ENCODE measurements around the gene ZIC1.

ZIC1 gene

GRCh38 chr3:147409143-147410115 lies at the start of gene ZIC1:
Gene ZIC1 (plus strand): TSS chr3:147409365. CDS start chr3:147410113, 748 bp downstream.
- Histone ChIP-seq H3K9me3 (ENCODE audit: insufficient read depth, low read depth, low read length) (no peaks in the 10 kb centered on the region; the same call in 1 of the 2 replicates), H3K9ac (ENCODE audit: low read depth, low read length) (peak within 1 kb of the TSS; percentile 46; the same call in 1 of the 2 replicates), H3K4me1 (ENCODE audit: insufficient read depth, low read length) (peaks cover 27% of the 10 kb centered on the region; the same call in 1 of the 2 replicates), H3K36me3 (ENCODE audit: insufficient read depth, low read depth, low read length) (no peaks in the 10 kb centered on the region), H3K27ac (ENCODE audit: low read length) (no peak within 1 kb of the TSS), H3K27me3 (ENCODE audit: insufficient read depth, low read length) (peaks cover 100% of the 10 kb centered on the region), H3K4me3 (ENCODE audit: low read length) (peak within 1 kb of the TSS; percentile 64)

- Histone ChIP-seq H3K9me3 (ENCODE audit: insufficient read depth, low read depth, low read length) (no peaks in the 10 kb centered on the region), H3K27ac (ENCODE audit: low read length) (no peak overlapping the region), H3K9ac (ENCODE audit: low read depth, low read length) (no peak overlapping the region), H3K27me3 (ENCODE audit: insufficient read depth, low read length) (peaks cover 100% of the 10 kb centered on the region), H3K36me3 (ENCODE audit: insufficient read depth, low read depth, low read length) (no peaks in the 10 kb centered on the region), H3K4me3 (ENCODE audit: low read length) (0 out of 2 replicates have a peak overlapping the region, but pooled peaks have one; percentile 31), H3K4me1 (ENCODE audit: insufficient read depth, low read length) (peaks cover 29% of the 10 kb centered on the region)
Measured at GRCh38 chr3:147360051-147360439, 49.1 kb upstream of the ZIC1 start.

GRCh38 chr3:147360646-147361453 lies 48.3 kb upstream of the ZIC1 start:
- H3K36me3 ChIP-seq (ENCODE audit: insufficient read depth, low read depth, low read length), result no peaks in the 10 kb centered on the region
- no peak overlapping the region for H3K27ac ChIP-seq (ENCODE audit: low read length)
- peak overlapping the region; percentile 44; the same call in 1 of the 2 replicates for H3K4me3 ChIP-seq (ENCODE audit: low read length)
- no peaks in the 10 kb centered on the region for H3K9me3 ChIP-seq (ENCODE audit: insufficient read depth, low read depth, low read length)
- no peak overlapping the region for H3K9ac ChIP-seq (ENCODE audit: low read depth, low read length)
- H3K4me1 ChIP-seq (ENCODE audit: insufficient read depth, low read length), result peaks cover 28% of the 10 kb centered on the region
- peaks cover 100% of the 10 kb centered on the region for H3K27me3 ChIP-seq (ENCODE audit: insufficient read depth, low read length)

GRCh38 chr3:147361454-147362420 lies 47.4 kb upstream of the ZIC1 start:
- H3K36me3 ChIP-seq (ENCODE audit: insufficient read depth, low read depth, low read length), result no peaks in the 10 kb centered on the region
- peaks cover 19% of the 10 kb centered on the region for H3K4me1 ChIP-seq (ENCODE audit: insufficient read depth, low read length)
- no peak overlapping the region for H3K27ac ChIP-seq (ENCODE audit: low read length)
- peaks cover 100% of the 10 kb centered on the region for H3K27me3 ChIP-seq (ENCODE audit: insufficient read depth, low read length)
- H3K9ac ChIP-seq (ENCODE audit: low read depth, low read length), result no peak overlapping the region
- H3K4me3 ChIP-seq (ENCODE audit: low read length), result peak overlapping the region; percentile 44; the same call in 1 of the 2 replicates
- no peaks in the 10 kb centered on the region for H3K9me3 ChIP-seq (ENCODE audit: insufficient read depth, low read depth, low read length)

GRCh38 chr3:147364771-147365170 lies 44.4 kb upstream of the ZIC1 start:
- Histone ChIP-seq H3K9me3 (ENCODE audit: insufficient read depth, low read depth, low read length) (no peaks in the 10 kb centered on the region), H3K27me3 (ENCODE audit: insufficient read depth, low read length) (peaks cover 100% of the 10 kb centered on the region), H3K36me3 (ENCODE audit: insufficient read depth, low read depth, low read length) (no peaks in the 10 kb centered on the region), H3K27ac (ENCODE audit: low read length) (no peak overlapping the region), H3K9ac (ENCODE audit: low read depth, low read length) (no peak overlapping the region), H3K4me3 (ENCODE audit: low read length) (no peak overlapping the region), H3K4me1 (ENCODE audit: insufficient read depth, low read length) (peaks cover 16% of the 10 kb centered on the region; the same call in 1 of the 2 replicates)

- Histone ChIP-seq H3K4me1 (ENCODE audit: insufficient read depth, low read length) (peaks cover 13% of the 10 kb centered on the region; the same call in 1 of the 2 replicates), H3K9me3 (ENCODE audit: insufficient read depth, low read depth, low read length) (no peaks in the 10 kb centered on the region), H3K27me3 (ENCODE audit: insufficient read depth, low read length) (peaks cover 100% of the 10 kb centered on the region), H3K9ac (ENCODE audit: low read depth, low read length) (no peak overlapping the region), H3K36me3 (ENCODE audit: insufficient read depth, low read depth, low read length) (no peaks in the 10 kb centered on the region), H3K27ac (ENCODE audit: low read length) (no peak overlapping the region), H3K4me3 (ENCODE audit: low read length) (no peak overlapping the region)
Measured at GRCh38 chr3:147365196-147366115, 43.7 kb upstream of the ZIC1 start.

- H3K4me3 ChIP-seq (ENCODE audit: low read length), result no peak overlapping the region
- H3K36me3 ChIP-seq (ENCODE audit: insufficient read depth, low read depth, low read length), result no peaks in the 10 kb centered on the region
- H3K9me3 ChIP-seq (ENCODE audit: insufficient read depth, low read depth, low read length), result no peaks in the 10 kb centered on the region; the same call in 1 of the 2 replicates
- H3K9ac ChIP-seq (ENCODE audit: low read depth, low read length), result no peak overlapping the region
- H3K27ac ChIP-seq (ENCODE audit: low read length), result no peak overlapping the region
- H3K4me1 ChIP-seq (ENCODE audit: insufficient read depth, low read length), result peaks cover 12% of the 10 kb centered on the region; the same call in 1 of the 2 replicates
- peaks cover 100% of the 10 kb centered on the region for H3K27me3 ChIP-seq (ENCODE audit: insufficient read depth, low read length)
Measured at GRCh38 chr3:147367676-147368075, 41.5 kb upstream of the ZIC1 start.

GRCh38 chr3:147368151-147368550 lies 41.0 kb upstream of the ZIC1 start:
- no peak overlapping the region for H3K9ac ChIP-seq (ENCODE audit: low read depth, low read length)
- no peak overlapping the region for H3K4me3 ChIP-seq (ENCODE audit: low read length)
- peaks cover 12% of the 10 kb centered on the region; the same call in 1 of the 2 replicates for H3K4me1 ChIP-seq (ENCODE audit: insufficient read depth, low read length)
- no peaks in the 10 kb centered on the region; the same call in 1 of the 2 replicates for H3K9me3 ChIP-seq (ENCODE audit: insufficient read depth, low read depth, low read length)
- no peaks in the 10 kb centered on the region for H3K36me3 ChIP-seq (ENCODE audit: insufficient read depth, low read depth, low read length)
- H3K27ac ChIP-seq (ENCODE audit: low read length), result no peak overlapping the region
- H3K27me3 ChIP-seq (ENCODE audit: insufficient read depth, low read length), result peaks cover 100% of the 10 kb centered on the region

GRCh38 chr3:147368561-147369221 lies 40.5 kb upstream of the ZIC1 start:
- peaks cover 2% of the 10 kb centered on the region; the same call in 1 of the 2 replicates for H3K9me3 ChIP-seq (ENCODE audit: insufficient read depth, low read depth, low read length)
- peaks cover 100% of the 10 kb centered on the region for H3K27me3 ChIP-seq (ENCODE audit: insufficient read depth, low read length)
- no peak overlapping the region for H3K4me3 ChIP-seq (ENCODE audit: low read length)
- H3K9ac ChIP-seq (ENCODE audit: low read depth, low read length), result no peak overlapping the region
- no peaks in the 10 kb centered on the region for H3K36me3 ChIP-seq (ENCODE audit: insufficient read depth, low read depth, low read length)
- no peak overlapping the region for H3K27ac ChIP-seq (ENCODE audit: low read length)
- peaks cover 12% of the 10 kb centered on the region; the same call in 1 of the 2 replicates for H3K4me1 ChIP-seq (ENCODE audit: insufficient read depth, low read length)
